KOPT-K1 (cell line): ENCODE data around the gene FUCA1.
"Not testable (repeated sequence)": the region's sequence is repeated elsewhere in the genome, so short reads cannot be mapped to it uniquely, and the experiment has no call there.

Experiments used
- H3K27ac ChIP-seq: fragments of 200-600 bp; sonication (generic); 2 replicates; pipeline ENCODE4 v1.5.1; 2016; ENCODE audit warnings: antibody characterized with exemption, mild to moderate bottlenecking, low read depth, low read length; ENCODE audit not compliant: poor library complexity, severe bottlenecking
- H3K36me3 ChIP-seq: fragments of 200-600 bp; sonication (generic); 2 replicates; pipeline ENCODE4 v1.5.1; 2017; ENCODE audit warnings: antibody characterized with exemption, mild to moderate bottlenecking, low read length, moderate library complexity; ENCODE audit not compliant: insufficient read depth
- H3K9me3 ChIP-seq: fragments of 200-600 bp; sonication (generic); 2 replicates; pipeline ENCODE4 v1.5.1; 2017; ENCODE audit warnings: antibody characterized with exemption, low read length, mild to moderate bottlenecking; ENCODE audit not compliant: insufficient read depth, poor library complexity, severe bottlenecking

The FUCA1 gene

DNA sequence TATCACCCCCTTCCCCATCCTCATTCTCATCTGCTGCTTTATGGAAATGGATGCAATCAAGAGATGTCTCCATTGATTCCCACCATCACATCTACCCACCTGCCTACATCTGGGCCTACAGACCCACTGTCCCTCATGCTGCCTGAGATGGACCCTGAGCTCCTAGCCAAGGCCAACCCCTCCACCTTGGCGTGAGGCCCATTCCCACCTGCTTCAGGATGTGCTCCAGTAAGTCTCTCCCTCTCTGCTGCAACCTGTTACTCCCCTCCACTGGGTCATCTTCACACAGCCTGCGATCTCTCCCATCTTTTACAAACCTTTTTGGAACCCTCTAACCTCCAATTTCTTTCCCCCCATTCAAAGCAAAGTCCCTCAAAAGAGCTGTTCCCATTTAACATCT lies 63.1 kb downstream of the FUCA1 start:
- Histone ChIP-seq H3K36me3 (no peaks in the 10 kb centered on the region), H3K9me3 (no peaks in the 10 kb centered on the region), H3K27ac (no peak overlapping the region)

DNA sequence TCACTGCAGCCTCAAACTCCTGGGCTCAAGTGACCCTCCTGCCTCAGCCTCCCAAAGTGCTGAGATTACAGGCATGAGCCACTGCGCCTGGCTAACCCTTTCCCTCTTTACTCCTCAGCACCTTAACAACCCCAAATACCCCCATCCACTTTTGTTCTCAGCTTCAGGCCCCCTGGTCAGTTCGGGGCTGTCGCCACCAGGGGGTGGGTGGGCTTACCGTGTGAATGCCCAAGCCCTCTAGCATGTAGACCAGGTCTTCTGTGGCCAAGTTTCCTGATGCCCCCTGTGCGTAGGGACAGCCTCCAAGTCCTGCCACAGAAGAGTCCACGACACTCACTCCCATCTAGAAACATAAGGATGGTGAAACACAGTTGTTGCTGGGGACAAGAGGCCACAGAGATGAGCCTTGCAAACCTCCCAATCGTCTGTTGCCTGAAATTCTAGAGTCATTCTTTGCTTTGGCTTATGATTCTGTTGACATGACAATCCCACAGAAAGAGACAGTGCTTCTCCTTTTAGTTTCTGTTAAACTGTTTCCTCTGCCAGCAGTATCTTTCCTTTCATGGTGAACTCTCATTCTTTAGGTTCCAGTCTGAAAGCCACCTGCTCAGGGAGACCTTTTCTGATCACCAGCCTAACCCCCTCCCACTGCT lies 63.8 kb downstream of the FUCA1 start:
- Histone ChIP-seq H3K9me3 (no peaks in the 10 kb centered on the region), H3K36me3 (no peaks in the 10 kb centered on the region), H3K27ac (no peak overlapping the region)

DNA sequence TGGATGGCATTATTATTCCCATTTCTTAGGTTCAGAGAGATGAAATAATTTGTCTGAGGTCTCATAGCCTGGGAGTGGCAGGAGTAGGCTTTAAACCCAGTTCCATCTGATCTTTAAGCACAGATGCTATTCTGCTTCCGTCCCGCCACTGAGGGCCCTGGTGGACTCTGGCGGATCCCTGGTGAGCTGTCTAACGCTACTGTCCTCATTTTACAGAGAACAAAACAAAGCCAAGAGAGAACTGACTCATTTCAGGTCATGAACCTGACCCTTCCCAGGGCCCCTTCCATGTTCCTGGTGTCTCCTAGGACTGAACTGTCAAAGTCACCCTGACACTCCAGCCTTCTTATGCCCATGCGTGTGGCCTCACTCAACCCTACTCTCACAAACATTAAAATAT lies 64.4 kb downstream of the FUCA1 start:
- no peak overlapping the region for H3K27ac ChIP-seq
- H3K9me3 ChIP-seq, result no peaks in the 10 kb centered on the region
- H3K36me3 ChIP-seq, result peaks cover 3% of the 10 kb centered on the region

DNA sequence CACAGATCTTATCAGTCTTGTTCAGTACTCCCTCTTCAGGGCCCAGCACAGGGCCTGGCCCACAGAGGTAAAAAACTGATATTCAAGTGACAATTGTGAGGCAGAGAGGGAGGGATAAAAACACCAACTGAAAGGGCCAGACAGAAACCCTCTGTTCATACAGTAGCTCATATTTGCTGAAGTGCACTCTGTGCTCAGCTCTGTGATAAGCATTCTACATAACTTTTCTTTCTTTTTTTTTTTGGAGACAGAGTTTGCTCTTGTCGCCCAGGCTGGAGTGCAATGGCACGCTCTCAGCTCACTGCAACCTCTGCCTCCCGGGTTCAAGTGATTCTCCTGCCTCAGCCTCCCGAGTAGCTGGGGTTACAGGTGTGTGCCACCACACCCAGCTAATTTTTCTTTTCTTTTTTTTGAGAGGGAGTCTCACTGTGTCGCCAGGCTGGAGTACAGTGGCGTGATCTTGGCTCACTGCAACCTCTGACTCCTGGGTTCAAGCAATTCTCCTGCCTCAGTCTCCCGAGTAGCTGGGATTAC lies 65.2 kb downstream of the FUCA1 start:
- H3K27ac ChIP-seq, H3K9me3 ChIP-seq: not testable (repeated sequence)
- H3K36me3 ChIP-seq, result peaks cover 11% of the 10 kb centered on the region

DNA sequence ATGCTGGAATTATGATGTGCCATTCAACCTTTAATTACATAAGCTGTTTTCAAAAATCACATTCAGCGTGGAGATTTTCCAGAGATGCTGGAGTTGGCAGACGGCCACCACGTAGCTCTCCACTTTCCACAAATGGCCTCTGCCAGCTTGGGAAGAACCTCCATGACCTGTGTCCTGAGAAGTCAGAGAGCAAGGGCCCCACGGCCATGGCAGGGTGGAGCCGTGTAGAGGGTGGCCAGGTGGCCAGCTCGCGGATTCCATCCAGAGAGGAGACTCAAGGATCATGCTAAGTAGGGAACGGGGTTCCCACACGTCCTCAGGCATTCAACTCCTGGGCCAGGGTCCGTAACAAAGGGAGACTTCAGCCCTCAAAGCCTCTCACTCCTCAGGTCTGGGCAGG lies 66.2 kb downstream of the FUCA1 start:
- peaks cover 20% of the 10 kb centered on the region for H3K36me3 ChIP-seq
- H3K27ac ChIP-seq, result no peak overlapping the region

DNA sequence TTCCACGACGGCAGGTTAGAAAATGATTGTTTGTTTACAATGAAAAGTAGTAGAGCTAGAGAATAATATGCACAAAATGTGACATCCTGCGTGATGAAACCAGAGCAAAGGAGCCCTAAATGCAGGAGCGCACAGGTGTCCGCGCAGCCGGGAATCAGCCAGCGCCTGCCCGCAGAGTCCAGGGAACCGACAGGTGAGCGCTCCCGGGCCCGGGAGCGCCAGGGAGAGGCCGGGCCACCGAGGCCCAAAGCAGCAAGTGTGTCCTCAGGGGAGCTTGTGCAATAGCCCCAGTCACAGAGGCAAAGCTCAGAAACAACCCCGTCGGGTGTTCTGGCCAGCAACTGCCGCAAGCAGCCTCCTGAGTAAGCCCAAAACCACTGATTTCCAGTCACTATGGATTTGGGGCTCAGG lies 66.7 kb downstream of the FUCA1 start:
- Histone ChIP-seq H3K36me3 (peaks cover 25% of the 10 kb centered on the region), H3K9me3 (no peaks in the 10 kb centered on the region), H3K27ac (peak overlapping the region; percentile 72)

More for the DNA sequence above, 66.2 kb downstream of the FUCA1 start:
- H3K9me3 ChIP-seq, result no peaks in the 10 kb centered on the region

DNA sequence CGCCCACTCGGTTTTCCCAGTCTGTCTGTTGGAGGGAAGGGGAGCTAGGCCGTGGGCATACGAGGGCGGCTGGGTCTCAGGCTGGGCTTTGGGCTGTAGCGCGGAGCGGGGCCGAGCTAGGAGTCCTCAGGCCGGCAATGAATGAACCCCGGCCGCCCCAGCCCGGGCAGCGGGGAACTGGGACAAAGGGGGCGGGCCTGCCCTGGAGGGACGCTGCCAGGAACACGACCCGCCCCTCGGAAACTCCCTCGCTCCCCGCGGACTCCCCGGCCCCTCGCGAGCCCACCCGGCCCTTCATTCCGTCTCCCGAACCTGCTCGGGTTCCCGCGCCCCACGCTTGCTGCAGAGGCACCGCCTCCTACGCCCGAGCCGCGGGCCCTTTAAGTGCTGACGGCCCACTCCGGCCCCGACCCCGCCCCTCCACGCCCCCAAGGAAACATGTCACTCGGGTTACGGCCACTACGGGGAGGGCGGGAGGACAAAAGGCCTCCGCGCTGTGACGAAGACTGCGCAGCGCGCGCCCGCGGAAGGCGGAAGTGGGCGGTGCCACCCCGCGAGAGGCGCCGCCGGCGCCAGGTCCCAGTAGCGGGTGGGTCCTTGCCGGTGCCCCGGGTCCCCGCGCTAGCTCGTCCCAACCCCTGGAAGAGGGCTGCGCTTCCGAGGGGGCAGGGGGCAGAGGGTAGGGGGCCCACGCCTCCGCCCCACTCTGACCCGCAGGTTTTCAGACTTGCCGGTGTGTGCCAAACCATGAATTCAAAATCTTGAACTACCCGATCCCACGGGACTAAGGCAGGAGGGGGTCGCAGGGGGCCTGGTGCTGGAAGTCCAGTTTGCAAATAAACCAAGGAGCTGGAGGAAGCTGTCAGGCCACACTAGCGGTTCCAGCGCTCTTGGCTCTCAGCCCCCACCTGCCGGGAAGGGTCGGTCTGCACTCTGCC lies 67.4 kb downstream of the FUCA1 start, which contains the start of gene GALE:
Gene GALE, minus strand, starts transcription at position 355 of the 938 bp plus-strand sequence. CDS start 1,747 bp downstream, outside the sequence.
- no peaks in the 10 kb centered on the region for H3K9me3 ChIP-seq
- H3K27ac ChIP-seq, result peak within 1 kb of the TSS; percentile 72
- peaks cover 30% of the 10 kb centered on the region for H3K36me3 ChIP-seq

DNA sequence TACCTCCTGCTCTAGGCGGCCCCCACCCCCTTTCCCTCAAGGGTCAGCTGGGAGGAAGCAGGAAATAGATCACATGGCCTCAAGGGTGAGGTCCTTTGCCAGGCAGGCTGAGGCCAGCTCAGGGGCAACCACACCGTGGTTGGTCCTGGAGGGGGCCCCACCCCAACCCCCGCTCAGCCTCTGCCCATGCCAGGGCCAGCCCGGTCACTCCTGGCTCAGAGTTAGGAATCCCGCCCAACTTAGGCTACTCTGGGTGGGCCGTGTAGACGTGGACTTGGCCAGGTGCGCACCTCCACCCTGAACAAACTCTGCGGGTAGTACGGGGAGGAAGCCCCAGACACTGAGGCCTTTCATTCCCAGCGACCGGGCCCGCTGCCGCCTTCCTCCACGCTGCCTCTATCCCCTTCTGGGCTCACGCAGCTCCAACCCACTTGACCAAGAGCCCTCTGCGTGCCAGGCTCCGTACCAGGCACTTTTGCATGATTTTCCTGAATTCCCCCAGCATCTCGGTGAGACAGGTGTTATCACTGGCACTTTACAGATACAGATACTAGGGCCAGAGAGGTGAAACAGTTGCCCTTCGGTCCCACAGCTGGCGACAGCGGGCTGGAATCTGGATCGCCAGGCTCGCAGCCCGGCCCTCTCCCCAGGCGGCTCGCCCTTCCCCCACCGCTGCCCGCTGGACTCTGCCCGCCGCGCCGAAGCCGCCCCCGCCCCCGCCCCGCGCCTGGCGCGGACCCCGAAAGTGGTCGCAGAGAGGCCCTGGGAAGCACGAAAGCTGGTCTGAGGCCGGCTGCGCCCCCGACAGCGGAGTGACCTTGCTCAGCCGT lies 68.3 kb downstream of the FUCA1 start:
- peak overlapping the region; percentile 72 for H3K27ac ChIP-seq

DNA sequence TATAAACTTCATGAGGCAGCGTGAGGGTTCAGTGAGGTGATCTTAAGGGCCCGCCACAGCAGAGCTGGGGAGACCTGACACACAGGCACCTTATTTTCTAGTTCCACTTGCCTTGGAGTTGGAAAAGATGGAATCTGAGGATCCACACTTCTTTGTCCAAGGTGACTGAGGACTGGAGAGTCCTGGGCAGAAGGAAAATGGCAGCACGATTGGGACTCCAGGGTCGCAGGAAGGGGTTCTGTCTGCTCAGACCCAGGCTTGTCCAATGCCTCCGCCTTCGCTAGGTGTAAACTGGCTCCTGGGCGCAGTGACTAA lies 68.9 kb downstream of the FUCA1 start:
- Histone ChIP-seq H3K36me3 (peaks cover 43% of the 10 kb centered on the region), H3K27ac (no peak overlapping the region)

More for the DNA sequence above, 68.3 kb downstream of the FUCA1 start:
- Histone ChIP-seq H3K9me3 (no peaks in the 10 kb centered on the region), H3K36me3 (peaks cover 37% of the 10 kb centered on the region)

DNA sequence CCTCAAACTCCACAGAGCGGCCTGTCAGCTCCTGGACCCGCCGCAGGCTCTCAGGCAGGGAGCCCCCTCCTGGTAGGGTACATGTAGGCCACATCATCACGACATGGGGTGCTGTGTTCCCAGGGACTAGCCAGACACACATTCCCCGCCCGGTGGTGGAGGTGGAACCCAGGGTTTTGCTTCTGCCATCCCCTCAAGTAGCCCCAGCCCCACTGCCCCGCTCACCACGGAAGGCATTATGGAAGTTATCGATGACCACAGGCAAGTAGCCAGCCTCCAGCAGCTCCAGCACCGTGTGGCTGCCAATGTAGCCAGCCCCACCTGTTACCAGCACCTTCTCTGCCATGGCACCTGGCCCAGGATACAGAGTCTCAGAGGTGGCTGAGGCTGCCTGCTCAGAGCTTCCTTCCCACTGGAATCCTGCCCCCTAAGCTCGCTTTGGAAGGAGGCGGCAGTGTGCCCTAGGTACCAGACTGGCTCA lies 69.4 kb downstream of the FUCA1 start:
- no peak overlapping the region for H3K27ac ChIP-seq
- peaks cover 46% of the 10 kb centered on the region for H3K36me3 ChIP-seq
- no peaks in the 10 kb centered on the region for H3K9me3 ChIP-seq

More for the DNA sequence above, 68.9 kb downstream of the FUCA1 start:
- H3K9me3 ChIP-seq, result no peaks in the 10 kb centered on the region

DNA sequence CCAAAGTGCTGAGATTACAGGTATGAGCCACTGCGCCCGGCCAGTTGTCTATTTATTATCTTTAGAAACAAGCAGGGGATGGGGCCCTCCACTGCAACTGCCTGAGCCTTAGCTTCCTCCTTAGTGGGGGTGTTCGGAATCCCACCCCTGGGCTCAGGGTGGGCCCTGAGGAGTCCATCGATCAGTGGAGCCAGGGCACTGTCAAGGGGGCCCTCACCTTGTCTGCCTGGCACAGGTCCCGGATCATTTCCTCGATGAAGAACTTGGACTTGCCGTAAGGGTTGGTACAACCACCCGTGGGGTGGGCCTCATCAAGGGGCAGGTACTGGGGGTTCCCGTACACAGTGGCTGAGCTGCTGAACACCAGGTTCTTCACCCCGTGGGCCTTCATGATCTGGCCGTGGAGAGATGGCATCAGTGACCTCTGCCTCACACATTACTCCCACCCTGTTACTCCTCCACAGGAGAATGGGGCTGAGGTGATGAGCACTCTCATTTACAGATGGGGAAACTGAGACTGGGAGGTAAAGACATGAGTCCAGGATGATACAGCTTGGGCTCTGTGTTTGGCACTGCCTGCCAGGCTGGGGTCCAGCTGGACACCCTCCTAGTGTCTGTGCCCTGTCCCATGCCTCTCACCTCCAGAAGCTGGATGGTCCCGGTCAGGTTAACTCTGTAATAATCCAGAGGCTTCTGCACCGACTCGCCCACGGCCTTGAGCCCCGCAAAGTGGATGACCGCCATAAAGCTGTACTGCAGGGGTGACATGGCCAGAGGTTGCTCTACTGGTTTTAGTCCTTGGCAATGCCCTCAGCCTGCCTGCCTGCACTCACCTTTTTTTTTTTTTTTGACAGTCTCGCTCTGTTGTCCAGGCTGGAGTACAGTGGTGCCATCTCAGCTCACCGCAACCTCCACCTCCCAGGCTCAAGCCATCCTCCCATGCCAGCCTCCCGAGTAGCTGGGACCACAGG lies 70.3 kb downstream of the FUCA1 start:
- Histone ChIP-seq H3K9me3 (no peaks in the 10 kb centered on the region), H3K27ac (no peak overlapping the region), H3K36me3 (peaks cover 54% of the 10 kb centered on the region)

DNA sequence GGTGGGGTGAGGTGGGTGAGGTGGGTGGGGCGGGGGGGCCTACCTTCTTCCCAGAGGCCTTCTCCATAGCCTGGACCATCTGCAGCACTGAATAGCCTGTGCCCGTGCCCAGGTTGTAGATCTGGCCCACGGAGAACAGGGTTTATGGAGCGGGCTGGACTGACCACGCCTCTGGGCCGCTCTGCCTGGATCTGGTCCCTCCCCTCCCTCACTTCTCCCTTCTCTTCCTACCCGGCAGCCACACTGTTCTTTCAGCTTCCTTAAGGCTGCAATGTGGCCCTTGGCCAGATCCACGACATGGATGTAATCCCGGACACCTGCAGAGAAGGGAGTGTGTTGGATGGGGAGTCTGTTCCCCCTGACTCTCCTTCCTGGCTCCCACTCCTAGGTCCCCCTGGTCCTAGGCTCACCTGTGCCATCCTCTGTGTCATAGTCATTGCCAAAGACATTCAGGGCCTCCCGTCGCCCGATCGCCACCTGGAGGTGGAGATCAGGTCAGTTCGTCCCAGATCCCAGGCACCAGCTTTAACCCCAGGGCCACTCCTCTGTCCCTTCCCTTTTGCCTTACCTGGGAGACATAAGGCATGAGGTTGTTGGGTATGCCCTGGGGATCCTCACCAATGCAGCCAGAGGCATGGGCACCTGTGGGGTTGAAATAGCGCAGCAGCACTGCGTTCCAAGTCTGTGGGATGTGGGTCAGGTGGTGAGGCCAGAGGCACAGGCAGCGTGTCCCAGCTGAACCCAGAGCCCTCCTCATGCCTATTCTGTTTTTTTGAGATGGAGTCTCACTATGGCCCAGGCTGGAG lies 71.4 kb downstream of the FUCA1 start:
- peaks cover 57% of the 10 kb centered on the region for H3K36me3 ChIP-seq
- H3K9me3 ChIP-seq, result no peaks in the 10 kb centered on the region
- no peak overlapping the region for H3K27ac ChIP-seq
